ENCODE data around the gene DCK.
"Not testable (repeated sequence)": the region's sequence is repeated elsewhere in the genome, so short reads cannot be mapped to it uniquely, and the experiment has no call there.

Gene DCK

GRCh38 chr4:70994387-70995099, 1.1 kb downstream of the DCK start:
- H3K4me3 ChIP-seq (ENCODE audit: low read depth, low read length) = peak overlapping the region; percentile 90
- in situ Hi-C loops (cut with HindIII; ENCODE audit: low pct_ligation_motif_present, low sequenced_read_pairs) = no loop called here
- no peaks in the 10 kb centered on the region for H3K27me3 ChIP-seq (replicated peaks)
- DNase-seq = no peak
- H3K36me3 ChIP-seq (replicated peaks) = peaks cover 2% of the 10 kb centered on the region
- H3K27ac ChIP-seq = no peak overlapping the region
- no peak for TF ChIP-seq CTCF (IDR thresholded peaks at IDR 0.05; ENCODE audit: low read depth, low read length, missing control alignments)

- peaks cover 2% of the 10 kb centered on the region for H3K36me3 ChIP-seq (replicated peaks)
- in situ Hi-C loops (cut with HindIII; ENCODE audit: low pct_ligation_motif_present, low sequenced_read_pairs) = no loop called here
- DNase-seq = no peak
- no peak for TF ChIP-seq CTCF (IDR thresholded peaks at IDR 0.05; ENCODE audit: low read depth, low read length, missing control alignments)
- no peak overlapping the region for H3K4me3 ChIP-seq (ENCODE audit: low read depth, low read length)
- no peaks in the 10 kb centered on the region for H3K27me3 ChIP-seq (replicated peaks)
- H3K27ac ChIP-seq = no peak overlapping the region
Measured at GRCh38 chr4:70996018-70996360, 2.5 kb downstream of the DCK start.

GRCh38 chr4:70997036-70997435, 3.6 kb downstream of the DCK start:
- Histone ChIP-seq H3K36me3 (replicated peaks) (peaks cover 2% of the 10 kb centered on the region), H3K4me3 (ENCODE audit: low read depth, low read length) (no peak overlapping the region), H3K27me3 (replicated peaks) (no peaks in the 10 kb centered on the region), H3K27ac (no peak overlapping the region)
- no peak for TF ChIP-seq CTCF (IDR thresholded peaks at IDR 0.05; ENCODE audit: low read depth, low read length, missing control alignments)
- in situ Hi-C loops (cut with HindIII; ENCODE audit: low pct_ligation_motif_present, low sequenced_read_pairs) = no loop called here
- no peak for DNase-seq

- DNase-seq = no peak
- no peaks in the 10 kb centered on the region for H3K27me3 ChIP-seq (replicated peaks)
- in situ Hi-C loops (cut with HindIII; ENCODE audit: low pct_ligation_motif_present, low sequenced_read_pairs) = no loop called here
- TF ChIP-seq CTCF (IDR thresholded peaks at IDR 0.05; ENCODE audit: low read depth, low read length, missing control alignments) = no peak
- no peak overlapping the region for H3K4me3 ChIP-seq (ENCODE audit: low read depth, low read length)
- no peak overlapping the region for H3K27ac ChIP-seq
- peaks cover 2% of the 10 kb centered on the region for H3K36me3 ChIP-seq (replicated peaks)
Measured at GRCh38 chr4:70997546-70997945, 4.1 kb downstream of the DCK start.

GRCh38 chr4:70999639-71000038, 6.2 kb downstream of the DCK start:
- in situ Hi-C loops (cut with HindIII; ENCODE audit: low pct_ligation_motif_present, low sequenced_read_pairs); H3K36me3 ChIP-seq (replicated peaks); H3K27me3 ChIP-seq (replicated peaks); DNase-seq; H3K4me3 ChIP-seq (ENCODE audit: low read depth, low read length); H3K27ac ChIP-seq: not testable (repeated sequence)

- H3K27me3 ChIP-seq (replicated peaks); H3K27ac ChIP-seq; H3K4me3 ChIP-seq (ENCODE audit: low read depth, low read length); DNase-seq; H3K36me3 ChIP-seq (replicated peaks); in situ Hi-C loops (cut with HindIII; ENCODE audit: low pct_ligation_motif_present, low sequenced_read_pairs): not testable (repeated sequence)
Measured at GRCh38 chr4:71001363-71001762, 7.9 kb downstream of the DCK start.

GRCh38 chr4:71004281-71004851, 10.9 kb downstream of the DCK start:
- H3K27ac ChIP-seq = no peak overlapping the region
- no peaks in the 10 kb centered on the region for H3K27me3 ChIP-seq (replicated peaks)
- no peak for DNase-seq
- no peak for TF ChIP-seq CTCF (IDR thresholded peaks at IDR 0.05; ENCODE audit: low read depth, low read length, missing control alignments)
- no peak overlapping the region for H3K4me3 ChIP-seq (ENCODE audit: low read depth, low read length)
- in situ Hi-C loops (cut with HindIII; ENCODE audit: low pct_ligation_motif_present, low sequenced_read_pairs) = no loop called here
- H3K36me3 ChIP-seq (replicated peaks) = no peaks in the 10 kb centered on the region

GRCh38 chr4:71005025-71005424, 11.6 kb downstream of the DCK start:
- in situ Hi-C loops (cut with HindIII; ENCODE audit: low pct_ligation_motif_present, low sequenced_read_pairs); H3K27ac ChIP-seq; H3K36me3 ChIP-seq (replicated peaks); DNase-seq; H3K4me3 ChIP-seq (ENCODE audit: low read depth, low read length); H3K27me3 ChIP-seq (replicated peaks): not testable (repeated sequence)

Measured in brain microvascular endothelial cell (primary cell).